Measurements from ENCODE around the gene DMKN.

DNA sequence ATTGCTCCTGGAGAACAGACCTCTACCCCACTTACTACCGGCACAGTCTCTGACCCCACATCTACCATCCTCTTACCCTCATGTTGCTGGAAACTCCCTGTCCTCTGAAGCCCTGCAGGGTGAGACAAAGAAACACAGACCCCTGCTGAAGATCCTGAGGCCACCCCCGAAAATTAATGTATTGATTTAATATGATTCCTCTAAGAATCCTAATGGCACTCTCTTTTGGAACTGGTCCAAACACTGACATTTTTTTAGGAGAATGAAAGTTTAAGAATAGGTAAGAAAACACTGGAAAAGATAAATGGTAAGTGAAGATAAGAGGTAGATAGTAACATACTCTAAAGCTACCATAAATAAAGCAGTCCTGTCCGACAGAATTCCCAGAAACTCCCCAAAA lies 5.3 kb downstream of the DMKN start:
- TF ChIP-seq, protein P1, sequence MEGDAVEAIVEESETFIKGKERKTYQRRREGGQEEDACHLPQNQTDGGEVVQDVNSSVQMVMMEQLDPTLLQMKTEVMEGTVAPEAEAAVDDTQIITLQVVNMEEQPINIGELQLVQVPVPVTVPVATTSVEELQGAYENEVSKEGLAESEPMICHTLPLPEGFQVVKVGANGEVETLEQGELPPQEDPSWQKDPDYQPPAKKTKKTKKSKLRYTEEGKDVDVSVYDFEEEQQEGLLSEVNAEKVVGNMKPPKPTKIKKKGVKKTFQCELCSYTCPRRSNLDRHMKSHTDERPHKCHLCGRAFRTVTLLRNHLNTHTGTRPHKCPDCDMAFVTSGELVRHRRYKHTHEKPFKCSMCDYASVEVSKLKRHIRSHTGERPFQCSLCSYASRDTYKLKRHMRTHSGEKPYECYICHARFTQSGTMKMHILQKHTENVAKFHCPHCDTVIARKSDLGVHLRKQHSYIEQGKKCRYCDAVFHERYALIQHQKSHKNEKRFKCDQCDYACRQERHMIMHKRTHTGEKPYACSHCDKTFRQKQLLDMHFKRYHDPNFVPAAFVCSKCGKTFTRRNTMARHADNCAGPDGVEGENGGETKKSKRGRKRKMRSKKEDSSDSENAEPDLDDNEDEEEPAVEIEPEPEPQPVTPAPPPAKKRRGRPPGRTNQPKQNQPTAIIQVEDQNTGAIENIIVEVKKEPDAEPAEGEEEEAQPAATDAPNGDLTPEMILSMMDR (IDR thresholded peaks at IDR 0.05; ENCODE audit: low read depth, low read length): no peak
- TF ChIP-seq EZH2phosphoT487 (IDR thresholded peaks at IDR 0.05; ENCODE audit: low read depth): 0 out of 2 replicates have a peak, but pooled peaks have one; percentile 61

All from OCI-LY3 (cell line).